Activated CD4-positive, alpha-beta T cell treated with anti-CD3 and anti-CD28 coated beads for 36 hours (primary cell): ENCODE data around the gene ZXDC. TPM values are rescaled to one million over a fixed set of nuclear protein-coding genes. Genes with fewer than 3 reads are reported as not detected.

ENCODE experiments used
- ATAC-seq: fragments of 200-7000 bp; cut with Tn5 transposase; one replicate; pipeline ENCODE4 v1.10.0; 2021; ENCODE audit warnings: mild to moderate bottlenecking, moderate library complexity
- CTCF ChIA-PET: fragments of 350-600 bp; sonication (Branson Sonifier 250); formaldehyde crosslinking; loops from one replicate; lab custom pipeline; 2021; ENCODE audit warnings: antibody characterized with exemption; lab: Charles Lee
- POLR2A ChIA-PET: fragments of 350-600 bp; sonication (Branson Sonifier 250); formaldehyde crosslinking; loops from one replicate; lab custom pipeline; 2021; ENCODE audit warnings: antibody characterized with exemption, inconsistent platforms; lab: Charles Lee
- DNase-seq: peaks from one replicate; pipeline ENCODE4 v3.0.0-alpha.2; 2020
- H3K27ac Mint-ChIP-seq: one replicate; pipeline ENCODE4 v1.8.0; 2021; ENCODE audit warnings: mixed read lengths
- H3K27me3 Mint-ChIP-seq: one replicate; pipeline ENCODE4 v1.8.0; 2021; ENCODE audit warnings: mixed read lengths
- H3K36me3 Mint-ChIP-seq: one replicate; pipeline ENCODE4 v1.8.0; 2021; ENCODE audit warnings: low read depth, mixed read lengths
- H3K4me1 Mint-ChIP-seq: one replicate; pipeline ENCODE4 v1.8.0; 2021; ENCODE audit warnings: mixed read lengths
- H3K4me3 Mint-ChIP-seq: one replicate; pipeline ENCODE4 v1.8.0; 2021; ENCODE audit warnings: mild to moderate bottlenecking, moderate library complexity, mixed read lengths
- H3K9me3 Mint-ChIP-seq: one replicate; pipeline ENCODE4 v1.8.0; 2021; ENCODE audit warnings: low read depth, mixed read lengths
- intact Hi-C, 2 experiments: fragments of 100-400 bp; cut with DNase I in 1 of 2; cut with micrococcal nuclease in 1 of 2; formaldehyde crosslinking; loops; one replicate each; pipeline versions ENCODE4 v1.14.2 to v1.15.1; 2022 to 2024; cut with DNase I, micrococcal nuclease
- total RNA-seq, 2 experiments: library from RNA; stranded (reverse); gene quantifications; one replicate each; pipeline ENCODE4 v1.2.3, GENCODE V29; 2021

The ZXDC gene
- total RNA-seq, 2 experiments from 2014 or later: 21.6 to 23.1 TPM

DNA sequence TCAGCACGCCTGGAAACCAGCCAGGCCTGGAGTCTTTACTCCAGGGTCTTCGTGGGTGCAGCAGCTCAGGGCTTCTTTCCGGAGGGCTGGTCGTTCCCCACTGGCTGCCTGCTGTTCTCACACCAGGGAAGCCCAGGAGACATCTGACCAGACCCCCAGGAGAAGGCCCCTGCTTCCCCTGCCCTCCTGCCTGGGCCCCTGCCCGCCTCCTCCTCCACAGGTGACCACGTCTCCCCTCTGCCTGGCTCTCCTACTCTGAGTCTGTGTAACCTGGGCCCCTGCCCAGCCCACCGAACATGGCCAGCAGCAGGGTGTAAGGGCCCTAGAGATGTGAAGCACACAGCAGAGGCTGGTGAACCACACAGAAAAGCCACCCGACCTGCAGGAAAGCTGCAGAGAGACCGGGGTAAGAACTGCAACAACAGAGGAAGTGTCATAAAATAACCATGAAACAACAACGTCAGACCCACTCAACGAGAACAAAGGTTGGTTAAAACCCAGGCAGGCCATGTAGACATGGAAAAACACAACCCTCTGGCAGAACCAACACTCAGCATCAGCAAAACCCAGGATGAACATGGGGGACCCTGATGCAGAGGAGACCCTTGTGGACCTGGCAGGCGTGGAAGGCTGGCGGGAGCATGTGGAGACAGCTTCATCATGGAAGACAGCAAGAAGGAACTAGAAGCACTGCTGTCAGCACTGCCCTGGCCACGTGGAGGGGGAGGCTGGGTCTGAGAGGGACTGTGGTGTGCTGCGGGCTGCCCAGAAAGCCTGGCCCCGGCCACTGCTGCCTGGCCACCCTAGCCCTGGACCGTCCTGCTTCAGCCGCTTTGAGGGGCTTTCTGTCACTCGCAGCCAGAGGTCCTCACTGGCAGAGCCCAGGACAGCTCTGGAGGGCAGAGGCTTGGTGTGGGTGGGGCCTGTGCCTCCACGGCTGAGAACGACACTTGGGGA is 21.5 kb upstream of the ZXDC start:
- CTCF ChIA-PET: interaction anchor here (1.0 kb wide), 1 partner anchor 17 kb away, joined by 3 read pairs; no protein-coding TSS in a partner anchor
- Mint-ChIP-seq H3K36me3 (no peaks in the 10 kb centered on the region), H3K27me3 (no peaks in the 10 kb centered on the region), H3K27ac (no peak overlapping the region), H3K4me1 (no peaks in the 10 kb centered on the region), H3K9me3 (no peaks in the 10 kb centered on the region), H3K4me3 (no peak overlapping the region)
- intact Hi-C loops: no loop called here
- ATAC-seq (no peak), DNase-seq (no peak)
- POLR2A ChIA-PET: interaction anchor here (0.7 kb wide), 1 partner anchor 64 kb away, joined by 3 read pairs; no protein-coding TSS in a partner anchor

DNA sequence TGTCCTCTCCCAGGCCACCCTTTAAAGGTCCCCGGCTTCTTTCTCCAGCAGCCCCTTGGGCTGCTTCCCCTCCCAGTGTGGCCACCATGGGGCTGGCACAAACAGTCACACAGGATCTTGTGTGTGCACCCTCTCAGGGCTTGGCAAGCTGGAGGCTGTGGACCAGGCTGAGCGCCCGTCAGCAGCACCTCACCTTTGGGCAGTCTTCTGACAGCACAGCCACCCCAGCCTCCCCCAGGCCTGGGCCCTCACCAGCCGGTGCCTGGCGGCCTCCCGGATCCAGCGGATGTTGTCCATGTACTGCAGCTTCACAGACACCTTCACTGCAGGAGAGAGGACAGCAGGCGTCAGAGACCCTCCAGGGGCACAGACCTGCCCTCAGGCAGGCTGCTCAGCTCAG is 20.1 kb upstream of the ZXDC start:
- H3K27ac Mint-ChIP-seq: no peak overlapping the region
- no peak for ATAC-seq
- no peaks in the 10 kb centered on the region for H3K27me3 Mint-ChIP-seq
- ChIA-PET CTCF (interaction anchor here (0.6 kb wide), 1 partner anchor 165 kb away, joined by 4 read pairs; no protein-coding TSS in a partner anchor), POLR2A (no interaction called here)
- H3K4me1 Mint-ChIP-seq: no peaks in the 10 kb centered on the region
- H3K9me3 Mint-ChIP-seq: no peaks in the 10 kb centered on the region
- no peaks in the 10 kb centered on the region for H3K36me3 Mint-ChIP-seq
- H3K4me3 Mint-ChIP-seq: no peak overlapping the region
- intact Hi-C loops: no loop called here
- no peak for DNase-seq

DNA sequence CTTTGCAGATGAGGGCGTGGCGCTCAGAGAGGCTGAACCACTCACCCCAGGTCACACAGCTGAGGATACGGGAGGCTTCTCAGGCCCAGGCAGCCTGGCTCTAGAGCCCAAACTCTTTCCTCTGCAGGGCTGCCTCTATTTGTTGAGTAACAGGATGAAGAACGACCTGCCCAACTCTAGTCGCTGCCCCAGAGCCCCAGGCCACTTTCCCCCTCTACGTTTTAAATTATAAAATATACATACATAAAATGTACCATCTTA is 19.2 kb upstream of the ZXDC start:
- ChIA-PET POLR2A (no interaction called here), CTCF (no interaction called here)
- DNase-seq (no peak), ATAC-seq (no peak)
- no peak overlapping the region for H3K4me3 Mint-ChIP-seq
- no peak overlapping the region for H3K27ac Mint-ChIP-seq
- no peaks in the 10 kb centered on the region for H3K9me3 Mint-ChIP-seq
- H3K36me3 Mint-ChIP-seq: no peaks in the 10 kb centered on the region
- H3K4me1 Mint-ChIP-seq: no peaks in the 10 kb centered on the region
- intact Hi-C loops: no loop called here
- H3K27me3 Mint-ChIP-seq: no peaks in the 10 kb centered on the region

DNA sequence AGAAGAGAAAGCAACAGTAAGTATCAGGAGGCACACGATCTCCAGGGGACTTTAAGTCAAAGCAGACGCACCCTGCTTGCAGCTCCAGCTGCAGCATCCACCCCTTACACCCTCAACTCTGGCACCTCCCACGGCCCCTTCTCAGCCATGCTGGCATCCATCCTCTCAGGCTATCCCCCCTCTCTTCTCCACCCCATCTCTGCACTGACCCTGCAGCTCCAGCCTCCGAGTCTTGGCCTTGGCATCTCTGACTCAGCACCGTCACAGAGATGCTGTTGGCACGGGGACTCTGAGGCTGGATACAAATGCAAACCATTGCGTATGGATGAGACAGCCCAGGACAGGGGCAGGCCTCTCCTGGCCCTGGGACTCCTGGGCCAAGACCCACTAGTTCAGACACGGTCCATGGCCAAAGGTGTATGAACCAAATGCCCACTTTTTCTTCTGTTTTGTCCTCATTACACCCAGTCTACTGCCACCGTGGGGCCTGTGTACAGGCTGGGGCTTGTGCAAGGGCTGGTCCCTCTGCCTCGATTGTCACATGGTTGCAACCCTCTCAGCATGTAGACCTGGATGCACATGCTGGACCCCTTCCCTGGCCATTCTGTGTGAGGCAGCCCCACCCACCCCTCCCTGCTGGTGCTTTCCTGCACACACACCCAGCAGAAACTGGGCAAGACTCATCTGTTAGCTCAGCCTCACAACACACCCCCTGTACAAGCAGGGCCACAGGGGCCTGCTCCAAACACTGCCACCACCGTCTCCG is 18.7 kb upstream of the ZXDC start:
- DNase-seq (no peak), ATAC-seq (no peak)
- Mint-ChIP-seq H3K27ac (no peak overlapping the region), H3K27me3 (no peaks in the 10 kb centered on the region), H3K4me1 (no peaks in the 10 kb centered on the region), H3K9me3 (no peaks in the 10 kb centered on the region), H3K4me3 (no peak overlapping the region), H3K36me3 (no peaks in the 10 kb centered on the region)
- intact Hi-C loops: no loop called here
- POLR2A ChIA-PET: no interaction called here
- CTCF ChIA-PET: interaction anchor here (0.8 kb wide), 1 partner anchor 28 kb away, joined by 4 read pairs; no protein-coding TSS in a partner anchor

DNA sequence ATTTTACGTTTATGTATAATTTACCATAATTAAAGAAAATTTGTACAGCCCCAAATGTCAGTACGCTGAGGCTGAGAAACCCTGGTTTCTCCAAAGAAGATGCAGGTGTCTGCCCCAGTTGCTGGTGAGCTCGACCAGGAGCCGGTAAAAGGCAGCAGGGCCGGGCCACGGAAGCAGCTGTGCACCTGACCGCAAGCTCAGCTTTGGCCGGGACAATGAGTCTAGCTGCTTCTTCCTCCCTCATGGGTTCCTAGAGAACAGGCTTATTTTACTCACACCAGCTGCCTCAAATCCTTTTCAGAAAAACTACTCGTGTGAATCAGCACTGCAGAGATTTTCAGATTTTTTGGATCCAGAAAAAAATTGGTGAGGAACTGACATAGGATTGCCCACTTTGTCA is 18.0 kb upstream of the ZXDC start:
- DNase-seq (no peak), ATAC-seq (no peak)
- ChIA-PET CTCF (interaction anchor here (0.8 kb wide), 1 partner anchor 29 kb away, joined by 4 read pairs; no protein-coding TSS in a partner anchor), POLR2A (no interaction called here)
- intact Hi-C loops: no loop called here
- Mint-ChIP-seq H3K27ac (no peak overlapping the region), H3K9me3 (no peaks in the 10 kb centered on the region), H3K4me1 (no peaks in the 10 kb centered on the region), H3K4me3 (no peak overlapping the region), H3K27me3 (no peaks in the 10 kb centered on the region), H3K36me3 (no peaks in the 10 kb centered on the region)

DNA sequence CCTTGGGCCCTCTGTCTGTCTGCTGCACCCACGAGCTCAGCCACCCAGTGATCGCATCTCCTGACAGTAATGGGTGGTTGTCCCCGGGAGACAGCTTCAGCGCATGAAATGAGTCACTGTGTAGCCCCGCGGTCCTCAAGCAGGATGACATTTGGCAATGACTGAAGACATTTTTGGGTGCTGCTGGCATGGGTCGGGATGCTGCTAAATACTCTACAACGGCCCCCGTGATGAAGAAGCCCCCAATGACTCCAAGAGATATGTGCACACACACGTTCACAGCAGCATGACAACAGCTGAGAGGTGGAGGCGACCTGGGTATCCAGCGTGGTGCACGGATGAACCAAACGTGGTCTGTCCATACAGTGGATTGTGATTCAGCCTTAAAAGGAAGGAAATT is 17.4 kb upstream of the ZXDC start:
- Mint-ChIP-seq H3K36me3 (no peaks in the 10 kb centered on the region), H3K4me1 (no peaks in the 10 kb centered on the region), H3K27me3 (no peaks in the 10 kb centered on the region), H3K9me3 (no peaks in the 10 kb centered on the region), H3K27ac (no peak overlapping the region), H3K4me3 (no peak overlapping the region)
- intact Hi-C loops: no loop called here
- ATAC-seq (no peak), DNase-seq (no peak)
- POLR2A ChIA-PET: no interaction called here
- CTCF ChIA-PET: no interaction called here

DNA sequence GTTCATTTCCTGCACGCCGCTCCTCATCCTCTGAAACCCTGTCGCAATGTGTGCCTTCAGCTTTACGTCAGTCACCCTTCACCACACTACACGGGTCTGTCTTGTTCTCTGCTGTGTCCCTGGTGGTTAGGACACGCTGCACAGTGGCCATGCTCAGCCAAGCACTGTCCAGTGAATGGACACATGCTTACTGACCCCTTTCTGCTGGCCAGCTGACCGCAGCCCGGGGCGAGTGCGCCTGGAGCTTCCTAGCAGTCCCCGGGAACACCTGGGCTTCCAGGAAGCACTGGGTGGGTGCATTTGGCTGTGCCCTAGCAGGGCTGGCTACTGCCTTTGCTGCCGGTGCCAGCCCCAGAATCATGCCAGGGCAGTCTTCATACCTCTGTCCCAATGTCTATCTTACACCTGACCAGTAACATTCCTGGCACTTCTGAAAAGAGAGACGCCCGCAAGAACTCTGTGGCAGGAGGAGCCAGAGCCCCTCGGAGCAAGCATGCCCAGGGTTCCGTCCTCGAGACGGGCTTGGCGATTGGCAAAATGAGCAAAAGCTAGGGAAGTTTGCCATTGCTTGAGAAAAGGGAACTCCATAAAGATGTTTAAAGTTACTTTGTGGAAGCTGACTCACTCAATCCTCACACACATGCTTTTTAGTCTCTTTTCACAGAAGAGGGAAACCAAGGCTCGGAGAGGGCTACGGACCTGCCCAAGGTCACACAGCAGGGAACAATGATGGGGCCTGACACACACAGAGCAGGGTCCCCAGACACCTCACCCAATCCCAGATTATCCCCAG is 15.7 kb upstream of the ZXDC start:
- CTCF ChIA-PET: interaction anchor here (0.8 kb wide), 1 partner anchor 358 kb away, joined by 4 read pairs; no protein-coding TSS in a partner anchor
- ATAC-seq (no peak), DNase-seq (no peak)
- no peaks in the 10 kb centered on the region for H3K36me3 Mint-ChIP-seq
- H3K4me3 Mint-ChIP-seq: no peak overlapping the region
- H3K27ac Mint-ChIP-seq: no peak overlapping the region
- H3K4me1 Mint-ChIP-seq: peaks cover 8% of the 10 kb centered on the region
- H3K27me3 Mint-ChIP-seq: no peaks in the 10 kb centered on the region
- POLR2A ChIA-PET: interaction anchor here (0.6 kb wide), 1 partner anchor 148 kb away, joined by 3 read pairs; no protein-coding TSS in a partner anchor
- intact Hi-C loops: no loop called here
- no peaks in the 10 kb centered on the region for H3K9me3 Mint-ChIP-seq

DNA sequence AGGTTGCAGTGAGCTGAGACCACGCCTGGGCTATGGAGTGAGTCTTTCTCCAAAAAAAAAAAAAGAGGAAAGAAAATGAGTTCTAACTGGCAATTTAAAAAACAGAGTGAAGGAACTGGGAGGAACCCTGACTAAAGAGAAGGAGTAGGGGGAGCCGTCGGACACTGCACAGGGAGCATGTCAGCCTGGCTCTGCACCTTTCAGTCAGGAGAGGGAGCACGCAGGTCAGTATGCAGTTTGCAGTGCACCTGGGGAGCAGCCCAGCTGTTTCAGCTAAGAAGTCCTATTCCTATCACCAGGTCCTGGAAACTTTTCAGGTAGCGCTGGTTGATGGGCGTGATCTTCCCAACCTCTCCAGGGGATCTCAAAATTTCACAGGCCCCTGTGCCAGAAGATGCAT is 14.9 kb upstream of the ZXDC start:
- H3K9me3 Mint-ChIP-seq: no peaks in the 10 kb centered on the region
- no peak for ATAC-seq
- H3K27ac Mint-ChIP-seq: no peak overlapping the region
- ChIA-PET CTCF (interaction anchor here (0.8 kb wide), 1 partner anchor 357 kb away, joined by 4 read pairs; no protein-coding TSS in a partner anchor), POLR2A (interaction anchor here (0.6 kb wide), 1 partner anchor 147 kb away, joined by 3 read pairs; no protein-coding TSS in a partner anchor)
- peaks cover 10% of the 10 kb centered on the region for H3K4me1 Mint-ChIP-seq
- intact Hi-C loops: no loop called here
- no peak overlapping the region for H3K4me3 Mint-ChIP-seq
- H3K27me3 Mint-ChIP-seq: no peaks in the 10 kb centered on the region
- no peak for DNase-seq
- no peaks in the 10 kb centered on the region for H3K36me3 Mint-ChIP-seq

DNA sequence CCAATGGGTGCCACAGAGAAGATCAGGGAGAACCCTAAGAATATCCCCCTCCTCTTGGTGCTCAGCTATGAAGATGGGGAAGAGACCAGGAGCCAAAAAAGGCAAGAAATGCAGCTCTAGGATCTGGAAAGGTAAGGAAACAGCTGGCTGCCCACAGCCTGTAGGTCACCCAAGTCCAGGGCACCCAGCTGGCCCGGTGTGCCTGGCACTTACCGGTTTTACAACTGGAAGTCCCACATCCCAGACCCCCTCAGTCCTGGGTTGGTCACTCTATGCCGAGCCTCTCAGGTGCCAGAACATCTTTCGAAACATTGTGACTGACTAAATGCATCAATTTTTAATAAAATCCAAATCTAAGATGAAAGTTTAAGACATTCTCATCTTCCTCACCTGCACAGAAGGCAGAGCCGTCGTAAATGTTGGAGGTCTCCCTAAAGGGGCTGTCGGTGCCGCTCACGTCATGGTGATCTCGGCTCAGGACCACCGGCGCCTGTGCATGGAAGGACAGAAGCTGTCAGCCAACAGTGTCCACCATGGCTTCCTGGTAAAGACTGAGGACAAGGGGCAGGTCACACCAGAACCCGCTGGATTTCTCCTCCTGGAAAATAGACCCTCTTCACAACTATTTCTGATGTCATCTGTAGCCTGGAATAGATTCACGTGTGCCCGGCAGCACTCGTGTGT is 13.3 kb upstream of the ZXDC start:
- no peak for DNase-seq
- ChIA-PET POLR2A (no interaction called here), CTCF (no interaction called here)
- no peaks in the 10 kb centered on the region for H3K9me3 Mint-ChIP-seq
- H3K27me3 Mint-ChIP-seq: no peaks in the 10 kb centered on the region
- no peak overlapping the region for H3K4me3 Mint-ChIP-seq
- peaks cover 10% of the 10 kb centered on the region for H3K4me1 Mint-ChIP-seq
- no peak for ATAC-seq
- no peaks in the 10 kb centered on the region for H3K36me3 Mint-ChIP-seq
- intact Hi-C loops: no loop called here
- H3K27ac Mint-ChIP-seq: no peak overlapping the region

DNA sequence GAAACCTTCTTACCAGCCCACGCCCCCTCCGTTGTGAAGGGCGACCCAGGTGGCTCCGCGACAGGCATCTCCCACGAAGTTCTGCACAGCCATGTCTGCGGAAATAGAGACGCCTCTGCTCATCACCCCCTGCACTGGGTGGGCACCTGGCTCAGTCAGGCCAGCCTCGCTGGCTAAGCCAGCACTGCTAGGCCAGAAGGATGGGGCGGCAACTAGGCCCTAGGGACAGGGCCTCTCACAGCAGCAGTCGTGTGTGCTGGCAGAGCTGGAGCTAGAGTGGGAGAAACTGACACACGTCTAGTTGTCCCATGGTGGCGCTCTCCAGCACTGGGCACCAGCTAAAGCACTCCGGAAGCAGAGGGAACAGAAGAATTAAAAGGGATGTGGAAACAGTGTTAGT is 12.5 kb upstream of the ZXDC start:
- intact Hi-C loops: no loop called here

More for the DNA sequence above, 12.5 kb upstream of the ZXDC start:
- DNase-seq: no peak
- Mint-ChIP-seq H3K36me3 (no peaks in the 10 kb centered on the region), H3K4me3 (no peak overlapping the region), H3K9me3 (no peaks in the 10 kb centered on the region), H3K27me3 (no peaks in the 10 kb centered on the region), H3K4me1 (peaks cover 10% of the 10 kb centered on the region), H3K27ac (no peak overlapping the region)
- ChIA-PET CTCF (no interaction called here), POLR2A (no interaction called here)
- ATAC-seq: no peak
